ENCODE results near the gene UNC13D.
"Not testable (repeated sequence)": the region's sequence is repeated elsewhere in the genome, so short reads cannot be mapped to it uniquely, and the experiment has no call there.

UNC13D gene

GRCh38 chr17:75843577-75844529 is at the start of gene UNC13D:
Gene UNC13D (minus strand): TSS chr17:75844404. CDS start chr17:75844337, 67 bp downstream.
- DNase-seq, result no peak

- no peak for DNase-seq
These were observed 49.3 kb upstream of the UNC13D start for GRCh38 chr17:75893305-75894048.

- DNase-seq, result no peak
These were observed 48.5 kb upstream of the UNC13D start for GRCh38 chr17:75892556-75893224.

GRCh38 chr17:75891605-75892555 is 47.7 kb upstream of the UNC13D start:
- no peak for DNase-seq

- DNase-seq, result no peak
These were observed 46.9 kb upstream of the UNC13D start for GRCh38 chr17:75891022-75891604.

GRCh38 chr17:75889454-75889853 is 45.2 kb upstream of the UNC13D start:
- no peak for DNase-seq

- DNase-seq, result no peak
These were observed 44.3 kb upstream of the UNC13D start for GRCh38 chr17:75888484-75888883.

- DNase-seq, result not testable (repeated sequence)
These were observed 41.7 kb upstream of the UNC13D start for GRCh38 chr17:75885860-75886259.

GRCh38 chr17:75885431-75885830 is 41.2 kb upstream of the UNC13D start:
- no peak for DNase-seq

GRCh38 chr17:75881678-75882454 is 37.7 kb upstream of the UNC13D start:
- DNase-seq, result no peak

GRCh38 chr17:75880266-75880665 is 36.1 kb upstream of the UNC13D start:
- no peak for DNase-seq

- DNase-seq, result peak; percentile 85
These were observed 34.2 kb upstream of the UNC13D start, which contains the start of gene TRIM47 for GRCh38 chr17:75878174-75878998. Gene TRIM47 (minus strand): TSS chr17:75878581. CDS start chr17:75878548, 33 bp downstream.

- peak; percentile 80 for DNase-seq
These were observed 33.6 kb upstream of the UNC13D start for GRCh38 chr17:75877752-75878173.

- peak; percentile 98 for DNase-seq
These were observed 32.9 kb upstream of the UNC13D start for GRCh38 chr17:75876938-75877751.

GRCh38 chr17:75876190-75876937 is 32.2 kb upstream of the UNC13D start:
- DNase-seq, result peak; percentile 43

GRCh38 chr17:75875940-75876189 is 31.7 kb upstream of the UNC13D start:
- peak; percentile 65 for DNase-seq

- no peak for DNase-seq
These were observed 31.2 kb upstream of the UNC13D start for GRCh38 chr17:75875182-75875939.

All from right hindlimb (tissue), 1 donor.